ENCODE results near the gene HRCT1. TPM values are rescaled to one million over a fixed set of nuclear protein-coding genes. Genes with fewer than 3 reads are reported as not detected.

Gene HRCT1
- total and polyA plus RNA-seq, 2 of the 4 experiments (the other 2 are of a cell fraction): 1.1 to 3.9 TPM

DNA sequence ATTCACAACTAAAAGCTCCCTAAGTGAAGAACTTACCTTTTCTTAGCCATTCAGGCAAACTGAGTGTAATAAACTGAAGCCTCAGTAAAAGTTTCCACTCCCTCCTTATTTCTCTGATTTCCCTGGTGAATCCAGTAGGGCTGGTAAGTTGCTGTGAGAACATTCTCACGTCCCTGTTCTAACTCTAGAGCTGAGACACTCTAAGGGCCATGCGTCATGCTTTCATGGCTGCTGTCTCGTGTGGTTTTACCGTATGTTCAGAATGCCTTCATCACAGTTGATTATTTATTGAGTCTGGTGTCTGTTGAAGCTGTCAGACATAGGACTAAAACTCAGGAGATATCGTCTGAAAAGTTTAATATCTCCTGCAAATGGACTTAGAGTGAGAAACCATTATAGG, 50.6 kb downstream of the HRCT1 start:
- in situ Hi-C loops (cut with MboI; ENCODE audit: low sequenced_read_pairs) (no loop called here), intact Hi-C loops (cut with micrococcal nuclease) (loop anchor here (5.0 to 10.0 kb wide), 3 partner anchors 146 to 368 kb away; no protein-coding TSS in a partner anchor), dilution Hi-C loops (cut with HindIII; ENCODE audit: low sequenced_read_pairs, unreplicated experiment) (no loop called here)
- Histone ChIP-seq H4K91ac (ENCODE audit: insufficient read depth, low read depth, low read length) (peak overlapping the region; percentile 26), H2BK5ac (ENCODE audit: low read depth, low read length, poor library complexity, severe bottlenecking) (no peak overlapping the region), H2BK20ac (ENCODE audit: low read depth, low read length) (peak overlapping the region; percentile 64; the same call in 1 of the 2 replicates), H4K20me1 (ENCODE audit: insufficient read depth, low read length) (no peaks in the 10 kb centered on the region), H3K18ac (ENCODE audit: low read depth, low read length) (peak overlapping the region; percentile 46; the same call in 1 of the 2 replicates), H3K9me3 (ENCODE audit: control insufficient read depth, insufficient read depth, low read length) (no peaks in the 10 kb centered on the region), H3K27ac (ENCODE audit: insufficient read depth, low read length) (no peak overlapping the region), H2BK15ac (ENCODE audit: low read depth, low read length) (peak overlapping the region; percentile 77; the same call in 1 of the 3 replicates), H3K27me3 (ENCODE audit: control insufficient read depth, insufficient read depth, low read length) (no peaks in the 10 kb centered on the region), H4K5ac (ENCODE audit: low read depth, low read length) (no peak overlapping the region), H3K9me1 (ENCODE audit: insufficient read depth, low read length) (peaks cover 12% of the 10 kb centered on the region), H3K4me3 (ENCODE audit: insufficient read depth, low read depth, low read length) (no peak overlapping the region), H3K14ac (replicated peaks; ENCODE audit: low read depth, low read length) (peak overlapping the region; percentile 48), H3K9ac (ENCODE audit: low read depth, low read length) (no peak overlapping the region), H3K79me1 (ENCODE audit: low read depth in 1 of 2, low read length in 2 of 2) (no peaks in the 10 kb centered on the region; a peak in 1 of 4 replicates), H3K4ac (ENCODE audit: low read depth, low read length) (peak overlapping the region; percentile 24; the same call in 1 of the 2 replicates), H3K4me2 (ENCODE audit: low read depth, low read length) (no peak overlapping the region), H2AK9ac (replicated peaks; ENCODE audit: low read depth, low read length, poor library complexity) (no peak overlapping the region), H3K23ac (ENCODE audit: low read depth, low read length) (0 out of 2 replicates have a peak overlapping the region, but pooled peaks have one; percentile 7), H2AK5ac (ENCODE audit: low read depth, low read length) (peak overlapping the region; percentile 92; the same call in 1 of the 2 replicates), H4K8ac (ENCODE audit: low read depth in 2 of 2, low read length in 2 of 2) (no peak overlapping the region; a peak in 1 of 4 replicates), H3K4me1 (ENCODE audit: control insufficient read depth, insufficient read depth, low read length) (peaks cover 17% of the 10 kb centered on the region), H3K36me3 (ENCODE audit: control insufficient read depth, insufficient read depth, low read length) (no peaks in the 10 kb centered on the region), H2BK120ac (ENCODE audit: low read depth, low read length) (peak overlapping the region; percentile 45; the same call in 1 of the 2 replicates), H2AFZ (replicated peaks; ENCODE audit: low read length, poor library complexity) (no peak overlapping the region), H3K56ac (ENCODE audit: extremely low read depth, insufficient read depth, low read length) (no peak overlapping the region)
- TF ChIP-seq USF2 (IDR thresholded peaks at IDR 0.05; ENCODE audit: low read depth, low read length): no peak
- no peak for TF ChIP-seq FOS (IDR thresholded peaks at IDR 0.05; ENCODE audit: low read depth, low read length)
- no peak for TF ChIP-seq ELK1 (IDR thresholded peaks at IDR 0.05; ENCODE audit: borderline replicate concordance, low read depth, low read length)
- no peak for TF ChIP-seq MAFK (IDR thresholded peaks at IDR 0.05; ENCODE audit: low read depth, low read length)
- TF ChIP-seq RFX5 (IDR thresholded peaks at IDR 0.05; ENCODE audit: low read depth, low read length): no peak
- no peak for TF ChIP-seq SMC3 (IDR thresholded peaks at IDR 0.05; ENCODE audit: low read depth, low read length)
- no peak for TF ChIP-seq CHD1 (IDR thresholded peaks at IDR 0.05; ENCODE audit: low read depth, low read length)
- TF ChIP-seq CEBPB (IDR thresholded peaks at IDR 0.05; ENCODE audit: low read depth, low read length): no peak
- no peak for TF ChIP-seq NFE2L2 (IDR thresholded peaks at IDR 0.05; ENCODE audit: low read depth, low read length)
- TF ChIP-seq MAZ (IDR thresholded peaks at IDR 0.05; ENCODE audit: borderline replicate concordance, low read depth, low read length): no peak
- no peak for TF ChIP-seq BHLHE40 (IDR thresholded peaks at IDR 0.05; ENCODE audit: low read depth, low read length)
- TF ChIP-seq, protein P1, sequence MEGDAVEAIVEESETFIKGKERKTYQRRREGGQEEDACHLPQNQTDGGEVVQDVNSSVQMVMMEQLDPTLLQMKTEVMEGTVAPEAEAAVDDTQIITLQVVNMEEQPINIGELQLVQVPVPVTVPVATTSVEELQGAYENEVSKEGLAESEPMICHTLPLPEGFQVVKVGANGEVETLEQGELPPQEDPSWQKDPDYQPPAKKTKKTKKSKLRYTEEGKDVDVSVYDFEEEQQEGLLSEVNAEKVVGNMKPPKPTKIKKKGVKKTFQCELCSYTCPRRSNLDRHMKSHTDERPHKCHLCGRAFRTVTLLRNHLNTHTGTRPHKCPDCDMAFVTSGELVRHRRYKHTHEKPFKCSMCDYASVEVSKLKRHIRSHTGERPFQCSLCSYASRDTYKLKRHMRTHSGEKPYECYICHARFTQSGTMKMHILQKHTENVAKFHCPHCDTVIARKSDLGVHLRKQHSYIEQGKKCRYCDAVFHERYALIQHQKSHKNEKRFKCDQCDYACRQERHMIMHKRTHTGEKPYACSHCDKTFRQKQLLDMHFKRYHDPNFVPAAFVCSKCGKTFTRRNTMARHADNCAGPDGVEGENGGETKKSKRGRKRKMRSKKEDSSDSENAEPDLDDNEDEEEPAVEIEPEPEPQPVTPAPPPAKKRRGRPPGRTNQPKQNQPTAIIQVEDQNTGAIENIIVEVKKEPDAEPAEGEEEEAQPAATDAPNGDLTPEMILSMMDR (conservative IDR thresholded peaks at IDR 0.05; ENCODE audit: low read depth, low read length): no peak
- no peak for TF ChIP-seq MXI1 (IDR thresholded peaks at IDR 0.05; ENCODE audit: borderline replicate concordance, low read depth, low read length)
- no peak for TF ChIP-seq RCOR1 (IDR thresholded peaks at IDR 0.05; ENCODE audit: insufficient replicate concordance, low read length)
- no peak for TF ChIP-seq RAD21 (IDR thresholded peaks at IDR 0.05; ENCODE audit: low read length)
- no peak for TF ChIP-seq POLR2A (IDR thresholded peaks at IDR 0.05; ENCODE audit: low read depth, low read length)
- no peak for ATAC-seq (ENCODE audit: low read depth)
- WGBS, 2 experiments (ENCODE audit: extremely low coverage in 2 of 2, insufficient read length in 1 of 2): 90% methylated on average over 2 of the region's 5 CpGs; no CpG with 5 or more reads in 1 of the 2 experiments
- POLR2A ChIA-PET (ENCODE audit: unreplicated experiment): no interaction called here
- no TSS peak for BruUV-seq (replicated peaks)
- DNase-seq: no peak
- CTCF ChIA-PET: interaction anchor here (0.6 to 1.6 kb wide), 4 partner anchors 10 to 187 kb away, joined by 3 to 11 read pairs (median 4); no protein-coding TSS in a partner anchor

Data from IMR-90 (cell line).